ENCODE results near the gene CBR4.
"Not testable (repeated sequence)": the region's sequence is repeated elsewhere in the genome, so short reads cannot be mapped to it uniquely, and the experiment has no call there.

The CBR4 gene

GRCh38 chr4:169005453-169006099 lies 4.5 kb downstream of the CBR4 start:
- Histone ChIP-seq H3K9me3 (ENCODE audit: control insufficient read depth, low read length) (no peaks in the 10 kb centered on the region), H3K4me1 (ENCODE audit: control insufficient read depth, insufficient read depth, low read length) (peaks cover 11% of the 10 kb centered on the region), H3K4me3 (ENCODE audit: low read length) (no peak overlapping the region), H3K9ac (ENCODE audit: low read length) (no peak overlapping the region), H3K27me3 (ENCODE audit: control insufficient read depth, insufficient read depth, low read length) (no peaks in the 10 kb centered on the region), H3K36me3 (ENCODE audit: control insufficient read depth, insufficient read depth, low read length) (no peaks in the 10 kb centered on the region)

- Histone ChIP-seq H3K36me3 (ENCODE audit: control insufficient read depth, insufficient read depth, low read length) (no peaks in the 10 kb centered on the region), H3K9ac (ENCODE audit: low read length) (no peak overlapping the region), H3K4me3 (ENCODE audit: low read length) (no peak overlapping the region), H3K4me1 (ENCODE audit: control insufficient read depth, insufficient read depth, low read length) (peaks cover 10% of the 10 kb centered on the region), H3K27me3 (ENCODE audit: control insufficient read depth, insufficient read depth, low read length) (no peaks in the 10 kb centered on the region), H3K9me3 (ENCODE audit: control insufficient read depth, low read length) (no peaks in the 10 kb centered on the region)
Measured at GRCh38 chr4:169000315-169000714, 9.7 kb downstream of the CBR4 start.

DNA sequence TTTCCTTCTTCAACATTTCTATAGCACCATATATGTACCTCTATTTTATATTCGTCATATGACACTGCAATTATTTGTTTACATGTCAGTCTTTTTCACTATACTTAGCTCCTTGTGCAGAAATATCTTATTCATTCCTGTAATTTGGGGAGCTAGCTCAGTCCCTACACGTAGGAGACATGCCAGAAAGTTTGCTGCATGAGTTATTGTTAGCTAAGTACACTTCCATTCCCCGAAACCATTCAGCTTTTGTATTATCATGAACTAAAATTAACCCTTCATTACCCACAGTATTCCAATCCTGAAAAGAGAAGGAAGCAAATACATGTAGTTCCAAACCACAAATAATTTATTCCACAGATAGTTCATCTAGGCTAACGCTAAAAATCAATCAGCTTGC lies 10.2 kb downstream of the CBR4 start:
- no peaks in the 10 kb centered on the region for H3K36me3 ChIP-seq (ENCODE audit: control insufficient read depth, insufficient read depth, low read length)
- peaks cover 7% of the 10 kb centered on the region for H3K4me1 ChIP-seq (ENCODE audit: control insufficient read depth, insufficient read depth, low read length)
- no peak overlapping the region for H3K4me3 ChIP-seq (ENCODE audit: low read length)
- no peaks in the 10 kb centered on the region for H3K27me3 ChIP-seq (ENCODE audit: control insufficient read depth, insufficient read depth, low read length)
- H3K9me3 ChIP-seq (ENCODE audit: control insufficient read depth, low read length) = no peaks in the 10 kb centered on the region
- H3K9ac ChIP-seq (ENCODE audit: low read length) = no peak overlapping the region

DNA sequence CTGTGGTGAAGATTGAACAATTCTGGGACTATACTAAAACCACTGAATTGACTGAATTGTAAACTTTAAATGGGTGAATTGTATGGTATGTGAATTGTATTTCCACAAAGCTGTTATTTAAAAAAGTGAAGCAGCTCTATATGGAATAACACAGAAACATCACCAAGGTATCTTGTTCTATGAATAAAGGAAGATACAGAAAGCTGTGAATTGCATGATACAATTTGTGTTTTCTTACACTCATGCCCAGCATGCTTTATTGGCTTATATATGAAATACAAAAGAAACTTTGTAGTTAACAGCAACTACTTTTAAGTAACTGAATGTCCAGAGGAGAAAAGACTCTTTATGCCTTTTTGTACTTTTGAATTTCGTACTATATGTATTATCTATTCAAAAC lies 11.5 kb downstream of the CBR4 start:
- Histone ChIP-seq H3K36me3 (ENCODE audit: control insufficient read depth, insufficient read depth, low read length) (no peaks in the 10 kb centered on the region), H3K9me3 (ENCODE audit: control insufficient read depth, low read length) (no peaks in the 10 kb centered on the region)

GRCh38 chr4:168995537-168996295 lies 14.3 kb downstream of the CBR4 start:
- Histone ChIP-seq H3K4me1 (ENCODE audit: control insufficient read depth, insufficient read depth, low read length) (peaks cover 7% of the 10 kb centered on the region), H3K9me3 (ENCODE audit: control insufficient read depth, low read length) (no peaks in the 10 kb centered on the region), H3K36me3 (ENCODE audit: control insufficient read depth, insufficient read depth, low read length) (no peaks in the 10 kb centered on the region), H3K9ac (ENCODE audit: low read length) (no peak overlapping the region), H3K27me3 (ENCODE audit: control insufficient read depth, insufficient read depth, low read length) (no peaks in the 10 kb centered on the region), H3K4me3 (ENCODE audit: low read length) (no peak overlapping the region)

More for the DNA sequence above, 11.5 kb downstream of the CBR4 start:
- H3K9ac ChIP-seq (ENCODE audit: low read length) = no peak overlapping the region
- no peak overlapping the region for H3K4me3 ChIP-seq (ENCODE audit: low read length)
- H3K27me3 ChIP-seq (ENCODE audit: control insufficient read depth, insufficient read depth, low read length) = no peaks in the 10 kb centered on the region
- H3K4me1 ChIP-seq (ENCODE audit: control insufficient read depth, insufficient read depth, low read length) = peaks cover 7% of the 10 kb centered on the region

GRCh38 chr4:168994958-168995357 lies 15.1 kb downstream of the CBR4 start:
- Histone ChIP-seq H3K4me3 (ENCODE audit: low read length) (no peak overlapping the region), H3K36me3 (ENCODE audit: control insufficient read depth, insufficient read depth, low read length) (no peaks in the 10 kb centered on the region)

GRCh38 chr4:168993714-168994510 lies 16.1 kb downstream of the CBR4 start:
- H3K36me3 ChIP-seq (ENCODE audit: control insufficient read depth, insufficient read depth, low read length) = no peaks in the 10 kb centered on the region
- no peaks in the 10 kb centered on the region for H3K4me1 ChIP-seq (ENCODE audit: control insufficient read depth, insufficient read depth, low read length)
- H3K27me3 ChIP-seq (ENCODE audit: control insufficient read depth, insufficient read depth, low read length) = no peaks in the 10 kb centered on the region
- H3K9ac ChIP-seq (ENCODE audit: low read length) = no peak overlapping the region
- H3K4me3 ChIP-seq (ENCODE audit: low read length) = no peak overlapping the region
- no peaks in the 10 kb centered on the region for H3K9me3 ChIP-seq (ENCODE audit: control insufficient read depth, low read length)

More at GRCh38 chr4:168994958-168995357, 15.1 kb downstream of the CBR4 start:
- H3K4me1 ChIP-seq (ENCODE audit: control insufficient read depth, insufficient read depth, low read length) = peaks cover under 1% of the 10 kb centered on the region
- H3K9me3 ChIP-seq (ENCODE audit: control insufficient read depth, low read length) = no peaks in the 10 kb centered on the region
- H3K9ac ChIP-seq (ENCODE audit: low read length) = no peak overlapping the region
- no peaks in the 10 kb centered on the region for H3K27me3 ChIP-seq (ENCODE audit: control insufficient read depth, insufficient read depth, low read length)

DNA sequence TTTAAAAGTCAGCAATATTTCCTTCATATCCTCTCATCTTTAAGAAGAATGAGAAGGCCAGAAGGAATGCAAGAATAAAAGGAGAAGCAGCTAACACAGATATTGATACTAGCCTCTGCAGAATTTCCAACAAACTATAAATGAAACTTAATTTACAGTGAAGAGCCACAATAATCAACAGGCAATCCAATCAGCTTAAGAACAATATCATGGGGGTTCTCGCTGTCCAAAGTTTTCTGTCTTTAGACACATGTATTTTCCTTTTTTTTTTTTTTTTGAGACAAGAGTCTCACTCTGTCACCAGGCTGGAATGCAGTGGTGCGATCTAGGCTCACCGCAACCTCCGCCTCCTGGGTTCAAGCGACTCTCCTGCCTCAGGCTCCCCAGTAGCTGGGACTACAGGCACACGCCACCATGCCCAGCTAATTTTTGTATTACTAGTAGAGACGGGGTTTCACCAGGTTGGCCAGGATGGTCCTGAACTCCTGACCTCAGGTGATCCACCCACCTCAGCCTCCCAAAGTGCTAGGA lies 17.0 kb downstream of the CBR4 start:
- H3K27me3 ChIP-seq (ENCODE audit: control insufficient read depth, insufficient read depth, low read length); H3K36me3 ChIP-seq (ENCODE audit: control insufficient read depth, insufficient read depth, low read length); H3K9me3 ChIP-seq (ENCODE audit: control insufficient read depth, low read length); H3K4me3 ChIP-seq (ENCODE audit: low read length); H3K9ac ChIP-seq (ENCODE audit: low read length); H3K4me1 ChIP-seq (ENCODE audit: control insufficient read depth, insufficient read depth, low read length): not testable (repeated sequence)

GRCh38 chr4:168981942-168982341 lies 28.1 kb downstream of the CBR4 start:
- Histone ChIP-seq H3K4me3 (ENCODE audit: low read length) (no peak overlapping the region), H3K4me1 (ENCODE audit: control insufficient read depth, insufficient read depth, low read length) (no peaks in the 10 kb centered on the region), H3K27me3 (ENCODE audit: control insufficient read depth, insufficient read depth, low read length) (no peaks in the 10 kb centered on the region), H3K9me3 (ENCODE audit: control insufficient read depth, low read length) (peaks cover 6% of the 10 kb centered on the region), H3K9ac (ENCODE audit: low read length) (no peak overlapping the region), H3K36me3 (ENCODE audit: control insufficient read depth, insufficient read depth, low read length) (no peaks in the 10 kb centered on the region)

GRCh38 chr4:168981460-168981859 lies 28.6 kb downstream of the CBR4 start:
- Histone ChIP-seq H3K4me3 (ENCODE audit: low read length) (no peak overlapping the region), H3K36me3 (ENCODE audit: control insufficient read depth, insufficient read depth, low read length) (no peaks in the 10 kb centered on the region), H3K27me3 (ENCODE audit: control insufficient read depth, insufficient read depth, low read length) (no peaks in the 10 kb centered on the region), H3K4me1 (ENCODE audit: control insufficient read depth, insufficient read depth, low read length) (no peaks in the 10 kb centered on the region), H3K9me3 (ENCODE audit: control insufficient read depth, low read length) (peaks cover 6% of the 10 kb centered on the region), H3K9ac (ENCODE audit: low read length) (no peak overlapping the region)

DNA sequence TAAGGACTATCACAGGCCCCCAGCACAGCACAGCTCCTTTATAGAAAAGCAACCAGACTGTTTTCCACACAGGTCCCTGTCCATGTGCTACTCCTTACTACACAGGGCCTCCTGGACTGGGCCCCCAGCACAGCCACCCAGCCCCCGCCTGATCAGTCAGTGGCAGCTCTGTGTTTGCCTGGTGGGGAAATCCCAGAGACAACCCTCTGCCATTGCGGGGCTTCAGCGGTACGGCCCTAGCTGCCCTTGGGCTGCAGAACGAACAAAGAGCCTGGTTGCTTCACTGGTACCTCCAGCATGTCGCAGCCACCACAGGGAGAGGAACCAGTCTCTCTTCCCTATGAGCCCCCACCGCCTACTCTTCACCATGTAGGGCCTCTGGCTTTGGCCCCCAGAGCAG lies 30.7 kb downstream of the CBR4 start:
- Histone ChIP-seq H3K9ac (ENCODE audit: low read length) (no peak overlapping the region), H3K9me3 (ENCODE audit: control insufficient read depth, low read length) (peaks cover 6% of the 10 kb centered on the region), H3K4me3 (ENCODE audit: low read length) (no peak overlapping the region), H3K36me3 (ENCODE audit: control insufficient read depth, insufficient read depth, low read length) (peaks cover 5% of the 10 kb centered on the region), H3K4me1 (ENCODE audit: control insufficient read depth, insufficient read depth, low read length) (no peaks in the 10 kb centered on the region), H3K27me3 (ENCODE audit: control insufficient read depth, insufficient read depth, low read length) (no peaks in the 10 kb centered on the region)

Data from mucosa of stomach (tissue), 1 donor.